Fibroblast of lung (primary cell): ENCODE results near the gene ZFR. TPM values are rescaled to one million over a fixed set of nuclear protein-coding genes. Genes with fewer than 3 reads are reported as not detected.

Experiments used
- DNase-seq, 2 donors: peaks; one replicate each; pipeline versions ENCODE4 v3.0.0 to v3.0.0-alpha.2; 2010; ENCODE audit warnings: low read depth in 2 of 2
- H2AFZ ChIP-seq: 2 replicates; pipeline ENCODE4 v1.5.1; 2012; ENCODE audit warnings: low read length, control low read depth, inconsistent platforms
- H3K27ac ChIP-seq: 2 replicates; pipeline ENCODE4 v1.5.1; 2011; ENCODE audit warnings: low read length, control low read depth; ENCODE audit not compliant: insufficient read depth
- H3K27me3 ChIP-seq: 2 replicates; pipeline ENCODE4 v1.5.1; 2011; ENCODE audit warnings: mild to moderate bottlenecking, low read length; ENCODE audit not compliant: control insufficient read depth, insufficient read depth
- H3K36me3 ChIP-seq: 2 replicates; pipeline ENCODE4 v1.5.1; 2011; ENCODE audit warnings: low read length; ENCODE audit not compliant: control insufficient read depth, insufficient read depth
- H3K4me1 ChIP-seq: 2 replicates; pipeline ENCODE4 v1.5.1; 2011; ENCODE audit warnings: low read length; ENCODE audit not compliant: control insufficient read depth, insufficient read depth; ENCODE audit errors: extremely low read depth
- H3K4me2 ChIP-seq: 2 replicates; pipeline ENCODE4 v1.5.1; 2011; ENCODE audit warnings: low read length, control low read depth; ENCODE audit not compliant: insufficient read depth; ENCODE audit errors: extremely low read depth
- H3K4me3 ChIP-seq, 4 experiments: fragments of 200-600 bp in 1 of 4; sonication (generic) in 1 of 4; replicated peaks in 1 of 4; 2 replicates each; pipeline ENCODE4 v1.5.1; 2011 to 2016; ENCODE audit warnings: low read length in 4 of 4, low read depth in 3 of 4, mild to moderate bottlenecking in 3 of 4, control low read depth in 2 of 4, inconsistent platforms in 1 of 4, mixed read lengths in 1 of 4; ENCODE audit not compliant: insufficient read depth in 1 of 4; ENCODE audit errors: control extremely low read depth in 1 of 4
- H3K79me2 ChIP-seq: 2 replicates; pipeline ENCODE4 v1.5.1; 2012; ENCODE audit warnings: mild to moderate bottlenecking, low read length, inconsistent platforms; ENCODE audit not compliant: control insufficient read depth, insufficient read depth
- H3K9ac ChIP-seq: 2 replicates; pipeline ENCODE4 v1.5.1; 2011; ENCODE audit warnings: mild to moderate bottlenecking, low read length, control low read depth; ENCODE audit not compliant: insufficient read depth
- H3K9me3 ChIP-seq: 2 replicates; pipeline ENCODE4 v1.5.1; 2012; ENCODE audit warnings: low read depth, low read length; ENCODE audit not compliant: control insufficient read depth, insufficient read depth
- H4K20me1 ChIP-seq: 2 replicates; pipeline ENCODE4 v1.5.1; 2011; ENCODE audit warnings: low read length; ENCODE audit not compliant: control insufficient read depth, insufficient read depth; ENCODE audit errors: extremely low read depth
- EZH2 ChIP-seq: IDR thresholded peaks from 2 replicates; pipeline ENCODE4 v1.5.1; 2012; ENCODE audit warnings: low read length, control low read depth, mild to moderate bottlenecking; ENCODE audit errors: missing control alignments
- polyA plus RNA-seq, 2 donors: library from polyadenylated mRNA; depleted of rRNA in 1 of 2; stranded (reverse) in 1 of 2; unstranded in 1 of 2; fragments of >200 nt; gene quantifications; 2 replicates each; pipeline ENCODE4 v1.2.1, GENCODE V29; 2011 to 2012; ENCODE audit warnings: missing spikeins in 1 of 2
- total RNA-seq: library from RNA; depleted of rRNA; stranded (reverse); fragments of >200 nt; gene quantifications from 2 replicates; pipeline ENCODE4 v1.2.1, GENCODE V29; 2014
- TF ChIP-seq, protein P1 (sequence below), 2 donors: IDR thresholded peaks in 1 of 2; conservative IDR thresholded peaks in 1 of 2; 1 replicate in 1 of 2; 2 replicates in 1 of 2; pipeline ENCODE4 v1.5.1; 2011 to 2012; ENCODE audit warnings: low read length in 2 of 2, control low read depth in 1 of 2, inconsistent platforms in 1 of 2, low read depth in 1 of 2, mild to moderate bottlenecking in 1 of 2

The ZFR gene
- total and polyA plus RNA-seq, 2 donors (not counting 1 experiment from before 2014, with no cell fraction given), result 56.8 to 113 TPM

DNA sequence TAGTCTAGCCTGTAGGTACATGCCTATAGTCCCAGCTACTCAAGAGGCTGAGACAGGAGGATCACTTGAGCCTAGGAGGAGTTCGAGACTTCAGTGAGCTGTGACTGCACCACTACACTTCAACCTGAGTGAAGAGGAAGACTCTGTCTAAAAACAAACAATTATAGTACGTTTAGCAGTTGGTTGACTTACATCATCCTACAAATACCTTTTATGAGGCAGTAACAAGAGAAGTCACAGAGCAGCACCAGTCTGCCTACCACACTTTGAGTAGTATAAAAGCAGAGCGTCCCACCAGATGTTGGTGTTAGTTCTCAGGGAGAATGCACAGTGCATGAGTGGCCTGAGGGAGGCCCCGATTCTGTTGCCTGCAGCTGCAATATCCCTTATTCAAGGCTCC, 16.1 kb downstream of the ZFR start:
- no peak overlapping the region for H2AFZ ChIP-seq
- H4K20me1 ChIP-seq, result peaks cover 3% of the 10 kb centered on the region
- H3K9me3 ChIP-seq, result no peaks in the 10 kb centered on the region
- no peak overlapping the region for H3K4me2 ChIP-seq
- no peaks in the 10 kb centered on the region for H3K27me3 ChIP-seq
- peaks cover 83% of the 10 kb centered on the region for H3K79me2 ChIP-seq
- no peak for DNase-seq
- no peaks in the 10 kb centered on the region for H3K4me1 ChIP-seq
- H3K4me3 ChIP-seq, result no peak overlapping the region
- no peak overlapping the region for H3K27ac ChIP-seq
- H3K9ac ChIP-seq, result no peak overlapping the region
- TF ChIP-seq EZH2, result no peak
- TF ChIP-seq, protein P1, sequence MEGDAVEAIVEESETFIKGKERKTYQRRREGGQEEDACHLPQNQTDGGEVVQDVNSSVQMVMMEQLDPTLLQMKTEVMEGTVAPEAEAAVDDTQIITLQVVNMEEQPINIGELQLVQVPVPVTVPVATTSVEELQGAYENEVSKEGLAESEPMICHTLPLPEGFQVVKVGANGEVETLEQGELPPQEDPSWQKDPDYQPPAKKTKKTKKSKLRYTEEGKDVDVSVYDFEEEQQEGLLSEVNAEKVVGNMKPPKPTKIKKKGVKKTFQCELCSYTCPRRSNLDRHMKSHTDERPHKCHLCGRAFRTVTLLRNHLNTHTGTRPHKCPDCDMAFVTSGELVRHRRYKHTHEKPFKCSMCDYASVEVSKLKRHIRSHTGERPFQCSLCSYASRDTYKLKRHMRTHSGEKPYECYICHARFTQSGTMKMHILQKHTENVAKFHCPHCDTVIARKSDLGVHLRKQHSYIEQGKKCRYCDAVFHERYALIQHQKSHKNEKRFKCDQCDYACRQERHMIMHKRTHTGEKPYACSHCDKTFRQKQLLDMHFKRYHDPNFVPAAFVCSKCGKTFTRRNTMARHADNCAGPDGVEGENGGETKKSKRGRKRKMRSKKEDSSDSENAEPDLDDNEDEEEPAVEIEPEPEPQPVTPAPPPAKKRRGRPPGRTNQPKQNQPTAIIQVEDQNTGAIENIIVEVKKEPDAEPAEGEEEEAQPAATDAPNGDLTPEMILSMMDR (conservative IDR thresholded peaks at IDR 0.05 in 1 of 2, IDR thresholded peaks at IDR 0.05 in 1 of 2; ENCODE audit: low read depth in 1 of 2, low read length in 2 of 2), result no peak
- peaks cover 3% of the 10 kb centered on the region for H3K36me3 ChIP-seq

DNA sequence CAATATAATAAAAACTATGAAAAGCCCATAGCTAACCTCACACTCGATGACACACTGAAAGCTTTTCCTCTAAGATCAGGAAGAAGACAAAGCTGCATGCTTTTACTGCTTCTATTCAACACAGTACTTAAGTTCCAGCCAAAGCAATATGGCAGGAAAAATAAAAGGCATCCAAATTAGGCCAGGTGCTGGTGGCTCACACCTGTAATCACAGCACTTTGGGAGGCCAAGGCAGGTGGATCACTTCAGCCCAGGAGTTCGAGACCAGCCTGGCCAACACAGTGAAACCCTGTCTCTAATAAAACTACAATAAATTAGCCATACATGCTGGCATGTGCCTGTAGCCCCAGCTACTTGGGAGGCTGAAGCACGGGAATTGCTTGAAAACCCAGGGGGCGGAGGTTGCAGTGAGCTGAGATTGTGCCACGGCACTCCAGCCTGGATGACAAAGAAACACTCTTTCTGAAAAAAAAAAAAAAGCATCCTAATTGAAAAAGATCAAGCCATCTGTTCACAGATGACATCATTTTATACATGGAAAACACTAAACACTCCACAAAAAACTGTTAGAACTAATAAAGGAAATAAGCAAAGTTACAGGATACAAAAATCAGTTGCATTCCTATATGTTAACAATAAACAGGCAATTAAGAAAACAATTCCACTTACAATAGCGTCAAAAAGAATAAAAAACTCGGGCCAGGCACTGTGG, 17.9 kb downstream of the ZFR start:
- no peaks in the 10 kb centered on the region for H3K27me3 ChIP-seq
- no peak overlapping the region for H3K9ac ChIP-seq
- H3K27ac ChIP-seq, result no peak overlapping the region
- H3K4me1 ChIP-seq, result no peaks in the 10 kb centered on the region
- no peak overlapping the region for H3K4me2 ChIP-seq
- no peaks in the 10 kb centered on the region for H3K9me3 ChIP-seq
- H4K20me1 ChIP-seq, result peaks cover 5% of the 10 kb centered on the region
- TF ChIP-seq EZH2, result no peak
- TF ChIP-seq, protein P1 (conservative IDR thresholded peaks at IDR 0.05 in 1 of 2, IDR thresholded peaks at IDR 0.05 in 1 of 2; ENCODE audit: low read depth in 1 of 2, low read length in 2 of 2), result no peak
- no peak overlapping the region for H2AFZ ChIP-seq
- peaks cover 3% of the 10 kb centered on the region for H3K36me3 ChIP-seq
- DNase-seq, result no peak
- no peak overlapping the region for H3K4me3 ChIP-seq
- peaks cover 83% of the 10 kb centered on the region for H3K79me2 ChIP-seq

DNA sequence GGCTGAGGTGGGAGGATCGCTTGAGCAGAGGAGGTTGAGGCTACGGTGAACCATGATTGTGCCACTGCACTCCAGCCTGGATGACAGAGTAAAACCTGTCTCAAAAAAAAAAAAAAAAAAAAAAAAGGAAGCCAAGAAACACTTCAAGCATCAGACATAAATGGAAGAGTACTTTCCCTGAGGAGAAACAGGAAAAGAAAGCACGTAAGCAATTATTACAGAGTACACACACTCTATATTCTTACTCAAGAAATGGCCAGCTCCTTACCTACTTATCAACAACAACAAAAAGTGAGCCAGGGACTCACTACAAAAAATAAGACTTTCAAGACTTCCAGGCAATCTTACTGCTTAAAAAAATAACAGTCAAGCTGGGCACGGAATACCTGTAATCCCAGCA, 21.8 kb downstream of the ZFR start:
- H3K4me1 ChIP-seq, result no peaks in the 10 kb centered on the region
- no peak overlapping the region for H3K27ac ChIP-seq
- H3K4me2 ChIP-seq, result no peak overlapping the region
- TF ChIP-seq EZH2, result no peak
- TF ChIP-seq, protein P1 (conservative IDR thresholded peaks at IDR 0.05 in 1 of 2, IDR thresholded peaks at IDR 0.05 in 1 of 2; ENCODE audit: low read depth in 1 of 2, low read length in 2 of 2), result no peak
- H3K36me3 ChIP-seq, result no peaks in the 10 kb centered on the region
- H3K9ac ChIP-seq, result no peak overlapping the region
- peaks cover 6% of the 10 kb centered on the region for H4K20me1 ChIP-seq
- no peaks in the 10 kb centered on the region for H3K9me3 ChIP-seq
- H2AFZ ChIP-seq, result no peak overlapping the region
- H3K79me2 ChIP-seq, result peaks cover 66% of the 10 kb centered on the region
- no peak overlapping the region for H3K4me3 ChIP-seq
- no peaks in the 10 kb centered on the region for H3K27me3 ChIP-seq
- DNase-seq, result no peak
